Tibial artery (tissue), 4 donors: ENCODE data around the gene ASB13.

Experiments
- DNase-seq, 2 donors: peaks; one replicate each; pipeline ENCODE4 v3.0.0-alpha.2; 2019
- H3K27ac ChIP-seq, 2 donors: fragments of 200-600 bp; sonication (generic) in 1 of 2; 1 replicate in 1 of 2; 2 replicates in 1 of 2; pipeline ENCODE4 v1.5.1; 2018 to 2019; ENCODE audit warnings: mild to moderate bottlenecking in 1 of 2
- H3K27me3 ChIP-seq, 2 donors: fragments of 200-600 bp; sonication (generic) in 1 of 2; one replicate each; pipeline versions ENCODE4 v1.5.1 to v1.6.0; 2016 to 2019
- H3K36me3 ChIP-seq, 3 donors: fragments of 200-600 bp; sonication (generic) in 2 of 3; one replicate each; pipeline ENCODE4 v1.5.1; 2016 to 2019; ENCODE audit warnings: mild to moderate bottlenecking in 2 of 3
- H3K4me1 ChIP-seq, 4 donors: fragments of 200-600 bp; sonication (generic) in 2 of 4; 1 replicate in 3 of 4; 2 replicates in 1 of 4; pipeline ENCODE4 v1.5.1; 2016 to 2019
- H3K4me3 ChIP-seq, 2 donors: fragments of 200-600 bp; sonication (generic) in 1 of 2; 1 replicate in 1 of 2; 2 replicates in 1 of 2; pipeline ENCODE4 v1.5.1; 2018 to 2019; ENCODE audit warnings: mild to moderate bottlenecking in 2 of 2
- H3K9me3 ChIP-seq, 3 donors: fragments of 200-600 bp; sonication (generic) in 1 of 3; one replicate each; pipeline ENCODE4 v1.5.1; 2016 to 2019
- intact Hi-C: fragments of 100-400 bp; cut with DNase I; formaldehyde crosslinking; loops from one replicate; pipeline ENCODE4 v1.15.0; 2023; ENCODE audit warnings: low total_unique reads
- TF ChIP-seq, protein P1 (sequence below), 2 experiments: fragments of 200-600 bp in 1 of 2; fragments of 450-650 bp in 1 of 2; IDR thresholded peaks; one replicate each; pipeline ENCODE4 v1.5.1; 2017 to 2019; ENCODE audit warnings: antibody characterized with exemption in 2 of 2, mild to moderate bottlenecking in 1 of 2, moderate library complexity in 1 of 2

The ASB13 gene

DNA sequence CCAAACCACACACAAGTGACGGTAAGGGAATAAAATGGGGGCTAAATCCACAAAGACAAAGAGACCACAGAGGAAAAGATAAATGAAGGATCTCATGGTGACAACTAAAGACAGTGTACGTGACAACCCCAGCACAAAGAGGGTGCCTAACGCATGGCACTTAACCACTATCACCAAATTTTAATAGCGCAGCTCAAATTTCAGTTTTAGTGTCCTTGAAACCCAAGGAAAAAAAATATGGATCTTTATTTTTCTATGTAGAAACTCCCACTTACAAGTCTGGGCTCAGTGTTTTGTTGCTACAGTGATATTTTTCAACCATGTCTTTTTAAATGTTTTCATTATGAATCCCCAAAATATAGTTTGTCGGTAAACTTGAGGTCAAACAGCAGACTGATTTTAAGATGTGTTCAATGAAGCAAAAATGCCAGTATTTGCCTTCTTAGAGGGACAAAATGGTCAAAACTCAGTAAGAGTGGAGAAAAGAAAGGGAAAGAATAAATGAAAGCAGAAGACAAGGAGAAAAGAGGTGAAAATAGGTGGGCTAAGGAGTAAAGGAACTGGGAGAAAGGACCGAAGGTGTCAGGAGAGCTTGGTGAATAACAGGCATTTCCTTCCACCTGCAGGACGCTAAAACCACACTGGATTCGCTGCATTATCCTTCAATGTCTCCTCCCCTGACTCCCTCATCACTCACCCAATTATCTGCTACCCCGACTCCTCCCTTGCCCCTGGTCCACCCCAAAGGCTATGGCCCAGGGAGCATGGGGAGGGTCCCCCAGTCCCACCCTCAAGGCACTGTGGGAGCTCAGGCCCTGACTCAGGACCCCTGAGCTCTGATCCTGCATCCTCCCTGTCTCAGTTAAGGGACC lies 3.5 kb downstream of the ASB13 start:
- intact Hi-C loops: no loop called here
- Histone ChIP-seq H3K4me1 (peaks cover 0 to 43% (median 32%) of the 10 kb centered on the region in 4 donors), H3K9me3 (no peaks in the 10 kb centered on the region), H3K36me3 (no peaks in the 10 kb centered on the region), H3K27me3 (no peaks in the 10 kb centered on the region), H3K27ac (no peak overlapping the region), H3K4me3 (no peak overlapping the region)
- TF ChIP-seq, protein P1, sequence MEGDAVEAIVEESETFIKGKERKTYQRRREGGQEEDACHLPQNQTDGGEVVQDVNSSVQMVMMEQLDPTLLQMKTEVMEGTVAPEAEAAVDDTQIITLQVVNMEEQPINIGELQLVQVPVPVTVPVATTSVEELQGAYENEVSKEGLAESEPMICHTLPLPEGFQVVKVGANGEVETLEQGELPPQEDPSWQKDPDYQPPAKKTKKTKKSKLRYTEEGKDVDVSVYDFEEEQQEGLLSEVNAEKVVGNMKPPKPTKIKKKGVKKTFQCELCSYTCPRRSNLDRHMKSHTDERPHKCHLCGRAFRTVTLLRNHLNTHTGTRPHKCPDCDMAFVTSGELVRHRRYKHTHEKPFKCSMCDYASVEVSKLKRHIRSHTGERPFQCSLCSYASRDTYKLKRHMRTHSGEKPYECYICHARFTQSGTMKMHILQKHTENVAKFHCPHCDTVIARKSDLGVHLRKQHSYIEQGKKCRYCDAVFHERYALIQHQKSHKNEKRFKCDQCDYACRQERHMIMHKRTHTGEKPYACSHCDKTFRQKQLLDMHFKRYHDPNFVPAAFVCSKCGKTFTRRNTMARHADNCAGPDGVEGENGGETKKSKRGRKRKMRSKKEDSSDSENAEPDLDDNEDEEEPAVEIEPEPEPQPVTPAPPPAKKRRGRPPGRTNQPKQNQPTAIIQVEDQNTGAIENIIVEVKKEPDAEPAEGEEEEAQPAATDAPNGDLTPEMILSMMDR (IDR thresholded peaks at IDR 0.05): no peak
- DNase-seq: no peak

DNA sequence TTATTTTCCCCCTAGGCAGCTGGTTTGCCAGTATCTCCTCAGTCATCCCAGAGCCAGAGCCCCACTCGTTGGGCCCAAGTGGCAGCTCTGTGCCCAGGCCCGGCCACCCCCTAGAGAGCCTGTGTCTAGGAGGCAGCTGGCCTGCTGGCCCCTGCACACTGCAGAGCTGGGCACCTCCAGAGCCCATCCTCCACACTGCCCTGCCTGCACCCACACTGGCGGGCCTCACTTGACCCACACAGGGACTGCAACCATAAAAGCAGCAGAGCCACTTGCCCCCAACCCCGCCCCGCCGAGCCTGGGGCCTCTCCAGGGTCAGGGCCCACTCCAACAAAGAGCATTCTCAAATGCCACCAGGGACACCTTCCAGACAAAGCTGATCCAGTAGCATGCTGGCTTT lies 5.4 kb downstream of the ASB13 start:
- Histone ChIP-seq H3K36me3 (peaks cover 0 to 2% (median 0%) of the 10 kb centered on the region in 3 donors), H3K27me3 (no peaks in the 10 kb centered on the region), H3K4me1 (peaks cover 0 to 34% (median 24%) of the 10 kb centered on the region in 4 donors), H3K4me3 (no peak overlapping the region), H3K9me3 (no peaks in the 10 kb centered on the region), H3K27ac (no peak overlapping the region)
- TF ChIP-seq, protein P1 (IDR thresholded peaks at IDR 0.05): no peak
- intact Hi-C loops: no loop called here
- DNase-seq: no peak

DNA sequence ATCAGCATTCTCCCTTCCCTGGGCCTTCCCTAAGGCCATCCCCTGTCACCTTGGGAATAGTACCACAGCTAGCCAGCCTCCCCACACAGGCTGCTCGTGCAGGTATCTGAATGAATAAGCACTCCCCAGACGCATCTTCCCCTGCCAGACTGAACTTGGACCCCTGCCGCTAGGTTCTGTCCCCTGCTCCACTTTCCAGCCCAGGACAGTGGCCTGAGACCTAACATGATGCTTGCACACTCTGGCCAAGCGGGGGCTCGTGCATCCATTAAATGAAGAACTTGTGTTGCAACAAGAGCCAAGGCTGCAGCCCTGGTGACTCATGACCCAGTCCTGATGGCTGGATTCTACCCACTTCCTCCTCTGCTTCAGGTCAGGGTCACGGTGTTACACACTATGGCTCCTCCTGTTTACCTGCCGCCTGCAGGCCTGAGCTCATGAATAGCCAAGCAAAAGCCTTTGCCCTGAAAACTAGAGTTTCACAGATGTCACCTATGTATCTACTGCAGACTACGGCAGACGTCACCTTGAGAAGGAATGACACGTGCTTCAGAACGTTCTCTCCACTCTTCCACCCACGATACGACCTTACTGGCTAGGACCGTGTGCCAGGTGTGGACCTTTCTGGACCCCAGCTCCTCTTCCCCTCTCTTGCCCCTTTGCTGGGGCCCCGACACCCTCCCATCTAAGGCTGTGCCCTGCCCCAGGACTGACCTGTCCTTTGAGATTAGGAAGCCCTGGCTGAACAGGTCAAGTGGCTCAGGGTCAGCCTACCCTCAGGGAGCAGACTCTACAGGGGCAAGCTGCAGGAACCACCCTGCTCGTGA lies 6.5 kb downstream of the ASB13 start:
- peak in 1 of 2 donors; percentile 66 for DNase-seq
- Histone ChIP-seq H3K27ac (no peak overlapping the region), H3K36me3 (peaks cover 0 to 13% (median 5%) of the 10 kb centered on the region in 3 donors), H3K27me3 (no peaks in the 10 kb centered on the region), H3K4me1 (peaks cover 0 to 31% (median 21%) of the 10 kb centered on the region in 4 donors), H3K4me3 (no peak overlapping the region), H3K9me3 (no peaks in the 10 kb centered on the region)
- TF ChIP-seq, protein P1 (IDR thresholded peaks at IDR 0.05): no peak
- intact Hi-C loops: no loop called here

DNA sequence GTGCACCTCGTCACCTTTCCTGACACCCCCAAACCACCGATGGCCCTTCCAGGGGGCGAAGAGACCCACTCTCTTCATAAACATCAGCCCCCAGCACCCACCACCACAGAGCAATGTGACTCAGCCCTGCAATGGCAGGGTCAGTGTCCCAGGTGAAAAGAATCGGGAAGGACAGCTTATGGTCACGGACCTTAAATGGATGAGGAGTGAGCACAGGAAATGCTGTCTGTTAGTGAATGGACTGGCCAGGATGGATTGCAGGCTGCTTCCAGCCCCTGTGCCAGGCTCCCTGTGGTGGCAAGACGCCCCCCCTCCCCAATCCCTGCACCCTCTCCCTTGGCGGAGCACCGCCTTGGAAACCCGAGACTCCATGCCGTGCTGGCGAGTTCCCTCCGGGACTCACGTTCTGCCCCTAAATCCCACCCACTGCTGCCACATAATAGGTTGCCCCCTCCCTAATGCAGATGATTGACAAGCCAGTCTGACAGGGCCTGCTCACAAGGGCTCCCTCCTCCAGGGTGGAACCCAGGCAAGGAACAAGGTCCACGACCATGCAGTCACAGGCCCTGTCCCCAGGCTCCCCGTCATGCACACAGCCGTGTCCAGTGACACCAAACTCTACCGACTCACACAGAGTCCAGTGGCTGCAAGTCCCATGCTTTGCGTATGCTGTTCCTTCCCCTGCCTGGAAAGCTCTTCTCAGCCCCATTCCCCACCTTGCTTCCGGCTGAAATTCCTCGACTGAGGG lies 7.3 kb downstream of the ASB13 start:
- peaks cover 0 to 23% (median 13%) of the 10 kb centered on the region in 4 donors for H3K4me1 ChIP-seq
- no peak for DNase-seq
- TF ChIP-seq, protein P1 (IDR thresholded peaks at IDR 0.05): no peak
- no peak overlapping the region for H3K4me3 ChIP-seq
- no peaks in the 10 kb centered on the region for H3K27me3 ChIP-seq
- intact Hi-C loops: no loop called here
- no peak overlapping the region for H3K27ac ChIP-seq
- H3K36me3 ChIP-seq: peaks cover 0 to 20% (median 9%) of the 10 kb centered on the region in 3 donors
- H3K9me3 ChIP-seq: no peaks in the 10 kb centered on the region
